DND-41 (cell line): ENCODE results near the gene LRRC57.

ENCODE experiments used
- ATAC-seq: fragments of 200-7000 bp; cut with Tn5 transposase; 3 replicates; pipeline ENCODE4 v1.9.1; 2021; ENCODE audit warnings: low read depth; ENCODE audit not compliant: insufficient read depth
- DNase-seq: peaks from one replicate; pipeline ENCODE4 v3.0.0-alpha.2; 2020
- H2AFZ ChIP-seq: 2 replicates; pipeline ENCODE4 v1.6.0; 2012; ENCODE audit warnings: low read depth, low read length
- H3K27ac ChIP-seq: 2 replicates; pipeline ENCODE4 v1.5.1; 2012; ENCODE audit warnings: low read length, inconsistent platforms
- H3K27me3 ChIP-seq: fragments of 200-600 bp; sonication (generic); 2 replicates; pipeline ENCODE4 v1.6.0; 2012; ENCODE audit warnings: low read length, mild to moderate bottlenecking, inconsistent platforms; ENCODE audit not compliant: insufficient read depth, poor library complexity
- H3K36me3 ChIP-seq: 2 replicates; pipeline ENCODE4 v1.5.1; 2012; ENCODE audit warnings: low read length, inconsistent platforms; ENCODE audit not compliant: insufficient read depth
- H3K4me1 ChIP-seq: 2 replicates; pipeline ENCODE4 v1.5.1; 2012; ENCODE audit warnings: mild to moderate bottlenecking, low read length; ENCODE audit not compliant: insufficient read depth
- H3K4me2 ChIP-seq: 2 replicates; pipeline ENCODE4 v1.6.0; 2012; ENCODE audit warnings: mild to moderate bottlenecking, moderate library complexity, low read length, inconsistent platforms; ENCODE audit not compliant: insufficient read depth
- H3K4me3 ChIP-seq, 2 experiments: fragments of 200-600 bp in 1 of 2; shearing (Covaris generic) in 1 of 2; 2 replicates each; pipeline ENCODE4 v1.5.1; 2012 to 2016; ENCODE audit warnings: inconsistent platforms in 2 of 2, low read length in 2 of 2, mild to moderate bottlenecking in 2 of 2, low read depth in 1 of 2, moderate library complexity in 1 of 2
- H3K79me2 ChIP-seq: 2 replicates; pipeline ENCODE4 v1.6.0; 2012; ENCODE audit warnings: low read length, inconsistent platforms; ENCODE audit not compliant: insufficient read depth
- H3K9ac ChIP-seq: 2 replicates; pipeline ENCODE4 v1.6.0; 2012; ENCODE audit warnings: low read depth, mild to moderate bottlenecking, inconsistent platforms, low read length, moderate library complexity
- H3K9me3 ChIP-seq: 2 replicates; pipeline ENCODE4 v1.5.1; 2012; ENCODE audit warnings: low read length, moderate library complexity, mild to moderate bottlenecking, inconsistent platforms; ENCODE audit not compliant: insufficient read depth, severe bottlenecking
- H4K20me1 ChIP-seq: 2 replicates; pipeline ENCODE4 v1.6.0; 2012; ENCODE audit warnings: low read length; ENCODE audit not compliant: insufficient read depth
- EZH2 ChIP-seq: IDR thresholded peaks from 3 replicates; pipeline ENCODE4 v1.6.1; 2012; ENCODE audit warnings: borderline replicate concordance, low read depth, mild to moderate bottlenecking, moderate library complexity, low read length, inconsistent platforms; ENCODE audit not compliant: severe bottlenecking
- TF ChIP-seq, protein P1 (sequence below): IDR thresholded peaks from 2 replicates; pipeline ENCODE4 v1.5.1; 2012; ENCODE audit warnings: borderline replicate concordance, low read length, moderate library complexity, mild to moderate bottlenecking; ENCODE audit not compliant: poor library complexity, severe bottlenecking; ENCODE audit errors: extremely low read depth

The LRRC57 gene

DNA sequence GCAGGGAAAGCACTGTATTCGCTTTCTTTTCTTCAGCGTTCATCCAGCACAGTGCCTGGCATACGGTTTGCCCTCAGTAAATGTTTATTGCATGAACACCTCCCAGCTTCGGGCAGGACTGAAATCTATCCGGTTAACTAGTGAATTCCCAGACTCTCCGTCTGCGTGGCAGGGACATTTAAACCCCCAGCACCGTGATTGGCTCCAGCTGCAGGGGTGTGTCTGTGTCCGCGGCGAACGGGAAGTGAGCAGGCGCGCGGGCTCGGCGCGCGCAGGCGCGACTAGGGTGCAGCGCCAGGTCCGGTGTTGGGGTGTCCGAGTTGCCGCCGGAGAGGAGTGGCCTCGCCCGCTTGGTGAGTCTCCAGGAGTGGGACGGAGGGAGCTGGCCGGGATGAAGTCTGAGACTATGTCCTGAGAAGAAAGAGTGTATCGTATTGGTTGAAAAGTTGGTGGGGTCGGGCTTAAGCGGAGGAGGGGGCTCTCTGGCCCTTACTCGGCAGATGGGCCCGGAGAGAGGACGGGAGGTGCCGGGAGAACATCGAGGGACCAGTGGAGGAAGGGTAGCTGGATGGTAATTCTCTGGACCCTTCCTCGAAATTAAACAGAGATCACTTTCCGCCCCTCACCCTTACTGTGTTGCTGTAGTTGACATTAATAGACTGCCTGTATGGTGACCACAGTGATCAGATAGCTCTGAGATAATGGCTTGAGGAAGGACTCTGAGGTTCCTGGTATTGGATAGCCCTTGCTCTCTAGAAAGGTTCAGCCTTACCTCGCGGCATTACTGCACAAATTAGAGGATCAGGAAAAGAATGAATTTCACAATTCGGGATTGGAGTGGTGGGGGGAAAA lies 53.0 kb downstream of the LRRC57 start, which contains the start of gene SNAP23:
Gene SNAP23 (plus strand): TSS at position 274 of the 852 bp plus-strand sequence. CDS start 16,213 bp downstream, outside the sequence.
- H3K4me1 ChIP-seq = peaks cover 37% of the 10 kb centered on the region
- H3K27ac ChIP-seq = peak within 1 kb of the TSS; percentile 51
- ATAC-seq = peak; percentile 95

DNA sequence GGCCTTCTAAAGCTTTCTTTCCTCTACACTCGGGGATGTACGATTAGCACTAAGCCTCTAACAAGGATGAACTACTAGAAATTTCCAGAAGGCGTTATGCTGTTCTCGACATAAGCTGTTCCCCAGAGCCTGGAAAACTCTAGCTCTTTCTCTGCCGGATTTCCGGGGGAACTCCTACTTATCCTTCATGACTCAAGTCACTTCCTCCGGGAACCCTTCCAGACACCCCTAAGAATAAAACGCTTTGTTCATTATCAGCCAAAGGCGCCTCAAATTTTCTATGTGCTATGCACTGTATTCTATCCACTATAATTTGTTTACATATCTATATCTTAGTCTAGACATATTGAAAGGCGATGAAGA lies 53.6 kb downstream of the LRRC57 start:
- Histone ChIP-seq H3K4me1 (peaks cover 39% of the 10 kb centered on the region), H3K9me3 (no peaks in the 10 kb centered on the region), H3K36me3 (no peaks in the 10 kb centered on the region), H3K79me2 (peaks cover 46% of the 10 kb centered on the region), H3K27me3 (no peaks in the 10 kb centered on the region), H3K4me2 (peak overlapping the region; percentile 85), H3K4me3 (peak overlapping the region; percentile 48 to 72; a peak in 3 of 4 replicates), H4K20me1 (no peaks in the 10 kb centered on the region), H2AFZ (peak overlapping the region; percentile 78), H3K9ac (peak overlapping the region; percentile 63), H3K27ac (peak overlapping the region; percentile 28)
- no peak; the same call in 2 of the 3 replicates for ATAC-seq
- DNase-seq = no peak
- no peak for TF ChIP-seq EZH2
- TF ChIP-seq, protein P1, sequence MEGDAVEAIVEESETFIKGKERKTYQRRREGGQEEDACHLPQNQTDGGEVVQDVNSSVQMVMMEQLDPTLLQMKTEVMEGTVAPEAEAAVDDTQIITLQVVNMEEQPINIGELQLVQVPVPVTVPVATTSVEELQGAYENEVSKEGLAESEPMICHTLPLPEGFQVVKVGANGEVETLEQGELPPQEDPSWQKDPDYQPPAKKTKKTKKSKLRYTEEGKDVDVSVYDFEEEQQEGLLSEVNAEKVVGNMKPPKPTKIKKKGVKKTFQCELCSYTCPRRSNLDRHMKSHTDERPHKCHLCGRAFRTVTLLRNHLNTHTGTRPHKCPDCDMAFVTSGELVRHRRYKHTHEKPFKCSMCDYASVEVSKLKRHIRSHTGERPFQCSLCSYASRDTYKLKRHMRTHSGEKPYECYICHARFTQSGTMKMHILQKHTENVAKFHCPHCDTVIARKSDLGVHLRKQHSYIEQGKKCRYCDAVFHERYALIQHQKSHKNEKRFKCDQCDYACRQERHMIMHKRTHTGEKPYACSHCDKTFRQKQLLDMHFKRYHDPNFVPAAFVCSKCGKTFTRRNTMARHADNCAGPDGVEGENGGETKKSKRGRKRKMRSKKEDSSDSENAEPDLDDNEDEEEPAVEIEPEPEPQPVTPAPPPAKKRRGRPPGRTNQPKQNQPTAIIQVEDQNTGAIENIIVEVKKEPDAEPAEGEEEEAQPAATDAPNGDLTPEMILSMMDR = no peak

More for the DNA sequence above, 53.0 kb downstream of the LRRC57 start, which contains the start of gene SNAP23:
- no peaks in the 10 kb centered on the region for H3K27me3 ChIP-seq
- peak within 1 kb of the TSS; percentile 63 for H3K9ac ChIP-seq
- peaks cover 43% of the 10 kb centered on the region for H3K79me2 ChIP-seq
- peak within 1 kb of the TSS; percentile 48 to 72 for H3K4me3 ChIP-seq
- no peaks in the 10 kb centered on the region for H3K36me3 ChIP-seq
- H4K20me1 ChIP-seq = no peaks in the 10 kb centered on the region
- peak within 1 kb of the TSS; percentile 78 for H2AFZ ChIP-seq
- peak; percentile 79 for DNase-seq
- TF ChIP-seq, protein P1 = no peak
- no peak for TF ChIP-seq EZH2
- H3K9me3 ChIP-seq = no peaks in the 10 kb centered on the region
- peak within 1 kb of the TSS; percentile 85 for H3K4me2 ChIP-seq

DNA sequence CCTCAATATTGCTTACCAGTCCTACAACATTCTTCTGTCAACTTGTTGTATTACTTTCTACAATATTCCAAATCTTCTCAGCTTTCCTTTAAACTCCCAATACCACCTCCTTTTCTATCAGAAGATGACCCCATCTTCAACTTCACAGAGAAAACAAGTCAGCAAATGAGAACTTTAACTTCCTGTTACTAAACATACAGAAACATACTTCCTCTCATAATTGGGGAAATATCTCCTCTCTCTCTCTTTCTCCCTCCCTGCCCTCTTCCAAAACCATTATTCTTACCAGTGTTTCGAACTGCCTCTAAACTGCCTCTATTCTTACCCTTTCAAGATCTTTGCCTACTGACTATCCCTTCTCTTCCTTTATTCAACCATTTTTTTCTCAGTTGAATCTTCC lies 54.9 kb downstream of the LRRC57 start:
- Histone ChIP-seq H3K4me3 (no peak overlapping the region), H3K9ac (no peak overlapping the region)

More for the DNA sequence above, 54.9 kb downstream of the LRRC57 start:
- Histone ChIP-seq H2AFZ (peak overlapping the region; percentile 60), H3K4me2 (no peak overlapping the region), H3K9me3 (no peaks in the 10 kb centered on the region), H3K36me3 (no peaks in the 10 kb centered on the region), H4K20me1 (no peaks in the 10 kb centered on the region), H3K4me1 (peaks cover 47% of the 10 kb centered on the region), H3K79me2 (peaks cover 49% of the 10 kb centered on the region), H3K27ac (no peak overlapping the region), H3K27me3 (no peaks in the 10 kb centered on the region)
- no peak for ATAC-seq
- TF ChIP-seq EZH2 = no peak
- TF ChIP-seq, protein P1 = no peak
- no peak for DNase-seq
